ENCODE measurements around the gene UCMA. TPM values are rescaled to one million over a fixed set of nuclear protein-coding genes. Genes with fewer than 3 reads are reported as not detected.

The UCMA gene
- total RNA-seq, 1 donor from 2014 or later = not detected

- DNase-seq (ENCODE audit: low read depth) = peak; percentile 4
- no peak overlapping the region for H3K27ac Mint-ChIP-seq (ENCODE audit: unreplicated experiment)
Measured at GRCh38 chr10:13219685-13220670, 14.2 kb downstream of the UCMA start.

GRCh38 chr10:13218878-13219277 is 15.3 kb downstream of the UCMA start:
- H3K27me3 ChIP-seq (ENCODE audit: insufficient read depth, low read length) = no peaks in the 10 kb centered on the region
- H3K36me3 Mint-ChIP-seq (ENCODE audit: low read depth, unreplicated experiment) = no peaks in the 10 kb centered on the region
- H3K4me1 ChIP-seq (ENCODE audit: insufficient read depth, low read length) = no peaks in the 10 kb centered on the region
- H3K9ac ChIP-seq (ENCODE audit: low read length) = no peak overlapping the region
- no peak for DNase-seq (ENCODE audit: low read depth)
- no peaks in the 10 kb centered on the region for H3K79me2 ChIP-seq (ENCODE audit: insufficient read depth, low read length)
- no peak overlapping the region for H3K4me2 ChIP-seq (ENCODE audit: low read length)
- H3K27me3 Mint-ChIP-seq (ENCODE audit: low read depth, unreplicated experiment) = no peaks in the 10 kb centered on the region
- no peaks in the 10 kb centered on the region for H3K36me3 ChIP-seq (ENCODE audit: insufficient read depth, low read length)
- TF ChIP-seq, protein P1, sequence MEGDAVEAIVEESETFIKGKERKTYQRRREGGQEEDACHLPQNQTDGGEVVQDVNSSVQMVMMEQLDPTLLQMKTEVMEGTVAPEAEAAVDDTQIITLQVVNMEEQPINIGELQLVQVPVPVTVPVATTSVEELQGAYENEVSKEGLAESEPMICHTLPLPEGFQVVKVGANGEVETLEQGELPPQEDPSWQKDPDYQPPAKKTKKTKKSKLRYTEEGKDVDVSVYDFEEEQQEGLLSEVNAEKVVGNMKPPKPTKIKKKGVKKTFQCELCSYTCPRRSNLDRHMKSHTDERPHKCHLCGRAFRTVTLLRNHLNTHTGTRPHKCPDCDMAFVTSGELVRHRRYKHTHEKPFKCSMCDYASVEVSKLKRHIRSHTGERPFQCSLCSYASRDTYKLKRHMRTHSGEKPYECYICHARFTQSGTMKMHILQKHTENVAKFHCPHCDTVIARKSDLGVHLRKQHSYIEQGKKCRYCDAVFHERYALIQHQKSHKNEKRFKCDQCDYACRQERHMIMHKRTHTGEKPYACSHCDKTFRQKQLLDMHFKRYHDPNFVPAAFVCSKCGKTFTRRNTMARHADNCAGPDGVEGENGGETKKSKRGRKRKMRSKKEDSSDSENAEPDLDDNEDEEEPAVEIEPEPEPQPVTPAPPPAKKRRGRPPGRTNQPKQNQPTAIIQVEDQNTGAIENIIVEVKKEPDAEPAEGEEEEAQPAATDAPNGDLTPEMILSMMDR (IDR thresholded peaks at IDR 0.05; ENCODE audit: insufficient read depth, low read depth, low read length) = no peak
- TF ChIP-seq EZH2 (IDR thresholded peaks at IDR 0.05; ENCODE audit: insufficient read depth, low read length) = no peak
- H3K27ac ChIP-seq (ENCODE audit: low read depth, low read length) = no peak overlapping the region
- H3K27ac Mint-ChIP-seq (ENCODE audit: unreplicated experiment) = no peak overlapping the region
- no peak overlapping the region for H3K4me3 ChIP-seq (ENCODE audit: insufficient read depth, low read depth, low read length)
- peaks cover 4% of the 10 kb centered on the region for H3K9me3 Mint-ChIP-seq (ENCODE audit: unreplicated experiment)
- no peak overlapping the region for H3K4me3 Mint-ChIP-seq (ENCODE audit: unreplicated experiment)
- no peaks in the 10 kb centered on the region for H4K20me1 ChIP-seq (ENCODE audit: insufficient read depth, low read length)
- H2AFZ ChIP-seq (ENCODE audit: low read depth, low read length) = no peak overlapping the region
- H3K4me1 Mint-ChIP-seq (ENCODE audit: low read depth, unreplicated experiment) = no peaks in the 10 kb centered on the region
- no peak for FAIRE-seq
- no peaks in the 10 kb centered on the region for H3K9me3 ChIP-seq (ENCODE audit: insufficient read depth, low read depth, low read length)

More at GRCh38 chr10:13219685-13220670, 14.2 kb downstream of the UCMA start:
- no peaks in the 10 kb centered on the region for H3K36me3 Mint-ChIP-seq (ENCODE audit: low read depth, unreplicated experiment)
- no peaks in the 10 kb centered on the region for H3K9me3 Mint-ChIP-seq (ENCODE audit: unreplicated experiment)
- peak overlapping the region; percentile 35 for H3K4me2 ChIP-seq (ENCODE audit: low read length)
- H3K27ac ChIP-seq (ENCODE audit: low read depth, low read length) = no peak overlapping the region
- H2AFZ ChIP-seq (ENCODE audit: low read depth, low read length) = peak overlapping the region; percentile 31
- H3K27me3 Mint-ChIP-seq (ENCODE audit: low read depth, unreplicated experiment) = no peaks in the 10 kb centered on the region
- no peaks in the 10 kb centered on the region for H3K4me1 ChIP-seq (ENCODE audit: insufficient read depth, low read length)
- H3K27me3 ChIP-seq (ENCODE audit: insufficient read depth, low read length) = no peaks in the 10 kb centered on the region
- FAIRE-seq = no peak
- no peaks in the 10 kb centered on the region for H3K36me3 ChIP-seq (ENCODE audit: insufficient read depth, low read length)
- no peak overlapping the region for H3K9ac ChIP-seq (ENCODE audit: low read length)
- H3K9me3 ChIP-seq (ENCODE audit: insufficient read depth, low read depth, low read length) = no peaks in the 10 kb centered on the region
- H3K4me3 ChIP-seq (ENCODE audit: insufficient read depth, low read depth, low read length) = no peak overlapping the region
- no peaks in the 10 kb centered on the region for H4K20me1 ChIP-seq (ENCODE audit: insufficient read depth, low read length)
- no peak overlapping the region for H3K4me3 Mint-ChIP-seq (ENCODE audit: unreplicated experiment)
- TF ChIP-seq EZH2 (IDR thresholded peaks at IDR 0.05; ENCODE audit: insufficient read depth, low read length) = no peak
- TF ChIP-seq, protein P1 (IDR thresholded peaks at IDR 0.05; ENCODE audit: insufficient read depth, low read depth, low read length) = peak; percentile 7
- no peaks in the 10 kb centered on the region for H3K4me1 Mint-ChIP-seq (ENCODE audit: low read depth, unreplicated experiment)
- no peaks in the 10 kb centered on the region for H3K79me2 ChIP-seq (ENCODE audit: insufficient read depth, low read length)

- DNase-seq (ENCODE audit: low read depth) = no peak
- H3K27ac Mint-ChIP-seq (ENCODE audit: unreplicated experiment) = no peak overlapping the region
- Histone ChIP-seq H3K9ac (ENCODE audit: low read length) (no peak overlapping the region), H3K27me3 (ENCODE audit: insufficient read depth, low read length) (no peaks in the 10 kb centered on the region), H4K20me1 (ENCODE audit: insufficient read depth, low read length) (no peaks in the 10 kb centered on the region), H3K27ac (ENCODE audit: low read depth, low read length) (no peak overlapping the region), H2AFZ (ENCODE audit: low read depth, low read length) (no peak overlapping the region), H3K36me3 (ENCODE audit: insufficient read depth, low read length) (peaks cover 2% of the 10 kb centered on the region), H3K4me3 (ENCODE audit: insufficient read depth, low read depth, low read length) (no peak overlapping the region), H3K4me1 (ENCODE audit: insufficient read depth, low read length) (no peaks in the 10 kb centered on the region), H3K79me2 (ENCODE audit: insufficient read depth, low read length) (no peaks in the 10 kb centered on the region), H3K4me2 (ENCODE audit: low read length) (no peak overlapping the region), H3K9me3 (ENCODE audit: insufficient read depth, low read depth, low read length) (no peaks in the 10 kb centered on the region)
- no peaks in the 10 kb centered on the region for H3K4me1 Mint-ChIP-seq (ENCODE audit: low read depth, unreplicated experiment)
- no peak overlapping the region for H3K4me3 Mint-ChIP-seq (ENCODE audit: unreplicated experiment)
- no peak for FAIRE-seq
- H3K9me3 Mint-ChIP-seq (ENCODE audit: unreplicated experiment) = peaks cover 4% of the 10 kb centered on the region
- TF ChIP-seq, protein P1 (IDR thresholded peaks at IDR 0.05; ENCODE audit: insufficient read depth, low read depth, low read length) = no peak
- no peak for TF ChIP-seq EZH2 (IDR thresholded peaks at IDR 0.05; ENCODE audit: insufficient read depth, low read length)
- H3K27me3 Mint-ChIP-seq (ENCODE audit: low read depth, unreplicated experiment) = no peaks in the 10 kb centered on the region
- H3K36me3 Mint-ChIP-seq (ENCODE audit: low read depth, unreplicated experiment) = no peaks in the 10 kb centered on the region
Measured at GRCh38 chr10:13213163-13213562, 21.0 kb downstream of the UCMA start.

Measured in astrocyte (in vitro differentiated cells and primary cell).